DMS114 treated with DMSO at 0.1 percent for 48 hours (cell line): ENCODE results near the gene CRTC2.

Experiments used
- DNase-seq: peaks from one replicate; lab custom pipeline; 2025; ENCODE audit not compliant: unreplicated experiment; lab: John Stamatoyannopoulos, UW

The CRTC2 gene

DNA sequence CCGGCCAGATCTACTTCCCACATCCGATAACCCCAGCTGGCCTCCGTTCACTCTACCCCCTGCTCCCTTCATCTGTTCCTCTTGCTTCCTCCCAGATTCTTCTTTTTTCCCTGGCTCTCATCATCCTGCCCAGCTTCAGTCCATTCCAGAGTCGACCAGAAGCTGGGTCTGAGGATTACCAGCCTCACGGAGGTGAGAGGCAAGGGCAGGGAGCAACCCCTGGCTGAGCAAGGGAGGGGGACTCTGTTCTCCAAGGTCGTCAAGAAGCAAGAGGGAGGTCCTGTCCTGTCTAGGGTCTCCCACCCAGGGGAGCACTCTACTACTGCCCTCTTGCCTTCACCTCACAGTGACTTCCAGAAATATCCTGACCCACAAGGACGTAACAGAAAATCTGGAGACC is 15.1 kb upstream of the CRTC2 start:
- DNase-seq: no peak

GRCh38 chr1:153973071-153973470 is 14.7 kb upstream of the CRTC2 start:
- no peak for DNase-seq

DNA sequence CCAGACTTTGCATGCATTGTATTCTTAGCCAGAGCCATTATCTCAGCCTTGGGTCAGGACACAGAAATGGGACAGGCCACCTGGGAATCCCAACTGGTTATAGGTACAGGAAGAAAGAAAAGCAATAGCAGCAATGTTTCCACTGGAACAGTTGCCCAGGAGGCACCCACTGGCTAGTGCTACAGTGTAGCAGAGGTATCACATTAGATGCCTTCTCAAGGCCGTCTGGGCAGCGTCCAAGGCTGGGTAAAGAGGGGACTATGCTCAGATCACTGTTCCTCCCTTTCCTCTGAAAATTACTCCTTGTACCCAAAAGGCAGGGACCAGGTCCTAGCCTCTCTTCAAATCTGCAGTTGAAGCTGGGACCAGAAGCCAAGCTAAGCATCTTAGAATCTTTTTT is 11.9 kb upstream of the CRTC2 start:
- no peak for DNase-seq

DNA sequence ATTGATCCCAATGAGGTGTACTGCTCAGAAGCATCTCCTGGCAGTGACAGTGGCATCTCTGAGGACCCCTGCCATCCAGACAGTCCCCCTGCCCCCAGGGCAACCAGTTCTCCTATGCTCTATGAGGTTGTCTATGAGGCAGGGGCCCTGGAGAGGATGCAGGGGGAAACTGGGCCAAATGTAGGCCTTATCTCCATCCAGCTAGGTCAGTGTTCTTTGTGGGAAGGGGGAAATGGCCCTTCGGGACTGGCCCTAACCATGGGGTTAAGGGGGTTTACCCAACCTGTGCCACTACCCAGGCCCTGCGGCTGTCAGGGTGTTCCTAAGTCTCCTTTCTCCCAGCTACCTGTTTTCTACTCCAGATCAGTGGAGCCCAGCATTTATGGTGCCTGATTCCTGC is 10.6 kb upstream of the CRTC2 start:
- DNase-seq: no peak

DNA sequence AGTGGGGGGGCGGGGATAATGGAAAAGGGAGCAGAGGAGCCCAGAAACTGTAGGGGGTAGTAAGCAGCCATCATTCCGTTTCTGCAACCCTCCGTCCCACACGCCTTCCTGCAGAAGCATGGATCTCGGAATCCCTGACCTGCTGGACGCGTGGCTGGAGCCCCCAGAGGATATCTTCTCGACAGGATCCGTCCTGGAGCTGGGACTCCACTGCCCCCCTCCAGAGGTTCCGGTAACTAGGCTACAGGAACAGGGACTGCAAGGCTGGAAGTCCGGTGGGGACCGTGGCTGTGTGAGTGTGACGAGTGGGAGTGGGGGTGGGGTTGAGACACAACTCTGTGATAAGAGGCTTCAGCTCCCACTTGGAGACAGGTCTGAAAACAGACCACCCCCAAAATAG is 10.0 kb upstream of the CRTC2 start:
- no peak for DNase-seq

DNA sequence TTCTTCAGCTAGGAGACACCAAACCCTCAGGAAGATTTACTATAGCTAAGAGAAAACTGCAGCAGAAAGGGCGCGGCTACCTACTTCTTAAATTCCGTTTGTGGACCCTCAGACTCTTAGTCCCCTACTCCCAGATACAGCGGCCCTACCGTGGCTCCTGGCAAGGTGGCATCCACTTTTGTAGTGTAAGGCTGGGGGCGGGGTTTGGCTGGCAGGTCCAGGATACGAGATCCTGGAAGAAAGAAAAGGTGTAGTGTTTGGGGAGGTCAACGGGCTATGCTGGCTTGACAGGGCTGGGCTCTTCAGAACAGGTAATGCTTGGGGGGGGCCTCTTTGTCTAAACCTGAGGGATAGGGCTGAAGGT is 9.6 kb upstream of the CRTC2 start:
- no peak for DNase-seq

DNA sequence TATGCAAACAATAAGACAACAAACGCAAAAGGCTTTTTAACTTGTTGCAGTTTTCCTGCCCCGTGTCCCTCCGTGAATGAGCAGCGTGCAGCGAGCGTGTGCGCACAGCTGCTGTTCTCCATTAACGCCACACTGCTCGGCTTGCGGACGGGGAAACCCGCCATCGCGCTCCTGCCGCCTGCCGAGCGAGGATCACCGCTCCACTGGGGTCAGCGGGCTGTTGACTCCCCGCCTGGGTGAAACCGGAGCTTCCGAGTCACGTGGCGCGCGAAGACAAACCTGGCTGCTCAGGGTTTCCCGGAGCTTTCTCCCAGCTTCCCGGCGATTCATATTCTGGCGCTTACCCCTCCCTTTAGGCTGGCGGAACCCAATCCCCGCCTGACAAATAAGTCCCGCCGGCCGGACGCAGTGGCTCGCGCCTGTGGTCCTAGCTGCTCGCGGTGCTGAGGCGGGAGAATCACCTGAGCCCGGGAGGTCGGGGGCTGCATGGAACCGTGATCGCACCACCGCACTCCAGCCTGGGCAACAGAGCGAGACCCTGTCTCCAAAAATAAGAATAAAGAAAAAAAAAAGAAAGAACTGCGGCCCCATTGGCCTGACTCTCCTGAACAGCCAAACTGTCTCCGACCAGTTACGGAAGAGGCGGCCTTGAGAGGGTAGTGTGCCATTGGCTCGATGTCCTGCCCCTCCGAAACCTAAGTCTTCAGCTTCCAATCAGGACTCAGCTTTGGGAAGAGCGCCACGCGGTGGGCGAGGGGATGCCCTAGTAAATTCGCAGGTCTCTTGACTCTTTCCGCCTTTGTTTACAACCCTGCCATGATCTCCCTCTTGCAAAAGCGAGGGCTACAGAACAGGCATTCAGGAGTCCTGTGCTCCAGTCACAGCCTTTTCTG is 8.9 kb upstream of the CRTC2 start, which contains the start of gene CREB3L4:
TSS of gene CREB3L4 (plus strand) at position 796 of the 893 bp plus-strand sequence. CDS start 624 bp downstream, outside the sequence.
- DNase-seq: peak; percentile 99

DNA sequence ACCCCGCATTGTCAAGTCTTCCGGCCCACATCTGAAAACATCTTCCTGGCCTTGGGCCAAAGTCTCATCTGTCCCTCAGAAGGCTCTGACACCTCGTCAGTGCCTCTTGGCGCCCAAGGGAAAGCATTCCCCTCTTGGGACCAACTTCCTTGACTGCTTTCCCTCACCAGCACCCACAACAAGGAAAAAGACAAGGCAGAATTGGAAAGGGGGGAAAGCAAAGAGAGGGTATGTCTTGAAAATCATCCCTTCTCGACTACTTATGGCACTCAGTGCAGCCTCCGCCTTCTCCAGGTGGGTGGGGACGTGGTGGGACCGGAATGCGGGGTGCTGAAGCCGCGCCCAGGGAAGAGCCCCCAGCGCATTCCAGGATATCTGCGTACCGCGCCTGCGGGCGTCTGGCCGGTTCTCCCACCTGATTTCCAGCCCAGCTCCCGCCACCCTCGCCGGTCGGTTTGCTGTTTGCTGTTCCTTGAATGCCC is 5.5 kb upstream of the CRTC2 start:
- no peak for DNase-seq

- peak; percentile 99 for DNase-seq
Measured at GRCh38 chr1:153963030-153963849, 4.8 kb upstream of the CRTC2 start, which contains the start of gene SLC39A1. Gene SLC39A1 (minus strand): TSS chr1:153963537. CDS start chr1:153962715, 822 bp downstream.

DNA sequence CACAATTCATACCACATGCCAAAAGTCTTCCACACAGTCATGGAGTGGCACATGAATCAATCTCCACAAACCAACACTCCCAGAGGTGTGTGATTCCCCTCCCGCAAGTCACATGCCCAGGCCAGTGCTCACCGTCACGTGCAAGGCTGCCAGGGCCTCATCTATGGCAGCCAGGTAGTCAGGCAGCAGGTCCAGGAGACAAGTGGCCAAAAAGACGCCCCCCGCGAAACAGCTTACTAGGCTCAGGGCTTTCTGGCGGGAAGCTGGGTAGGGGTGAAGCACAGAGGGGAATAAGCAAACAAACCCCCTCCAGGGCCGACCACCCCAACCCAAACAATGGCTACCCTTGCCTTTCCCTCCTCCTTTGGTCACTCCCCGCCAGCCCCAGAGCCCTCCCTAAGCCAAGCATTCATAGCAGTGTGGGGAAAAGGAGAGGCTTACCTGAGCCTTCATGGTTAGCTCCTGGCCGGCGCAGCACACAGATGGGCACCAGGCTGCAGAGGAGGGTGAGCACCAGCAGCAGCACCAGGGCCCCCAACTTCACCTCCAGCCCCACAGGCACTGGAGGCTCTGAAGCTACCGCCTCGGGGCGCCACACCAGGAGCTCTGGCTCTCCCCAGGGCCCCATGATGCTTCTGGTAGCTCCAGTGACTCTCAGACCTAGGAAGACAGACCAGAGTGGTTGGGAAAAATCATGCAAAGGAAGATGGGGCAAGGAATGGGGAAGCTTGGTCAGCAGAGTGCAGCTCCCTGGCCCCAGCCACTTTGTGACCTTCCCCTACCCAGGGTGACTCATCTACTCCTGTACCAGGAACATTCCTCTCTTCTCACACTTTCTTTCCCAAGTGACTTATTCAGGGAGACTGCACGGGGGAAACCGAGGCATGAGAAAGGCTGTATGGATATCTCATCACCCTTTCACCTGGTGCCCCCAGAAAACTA is 3.9 kb upstream of the CRTC2 start:
- DNase-seq: no peak

GRCh38 chr1:153961421-153961820 is 3.0 kb upstream of the CRTC2 start:
- DNase-seq: no peak

DNA sequence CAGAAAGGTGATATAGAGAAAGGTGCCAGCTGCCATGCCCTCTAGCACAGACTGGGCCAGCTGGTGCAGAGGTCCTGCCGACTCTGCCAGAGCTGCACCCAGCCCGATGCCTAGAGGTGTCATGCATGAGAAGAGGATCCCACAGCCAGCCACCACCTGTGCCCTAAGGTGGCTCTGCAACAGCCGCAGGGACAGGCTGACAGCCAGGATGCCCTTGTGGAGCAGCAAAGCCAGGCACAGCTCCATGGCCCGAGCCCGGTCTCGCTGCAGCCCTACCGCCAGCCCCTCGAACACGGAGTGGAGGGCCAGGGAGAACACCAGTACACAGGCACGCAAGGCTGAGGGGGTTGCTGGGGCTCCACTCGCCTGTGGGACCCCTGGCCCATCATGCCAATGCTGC is 1.8 kb upstream of the CRTC2 start:
- no peak for DNase-seq

DNA sequence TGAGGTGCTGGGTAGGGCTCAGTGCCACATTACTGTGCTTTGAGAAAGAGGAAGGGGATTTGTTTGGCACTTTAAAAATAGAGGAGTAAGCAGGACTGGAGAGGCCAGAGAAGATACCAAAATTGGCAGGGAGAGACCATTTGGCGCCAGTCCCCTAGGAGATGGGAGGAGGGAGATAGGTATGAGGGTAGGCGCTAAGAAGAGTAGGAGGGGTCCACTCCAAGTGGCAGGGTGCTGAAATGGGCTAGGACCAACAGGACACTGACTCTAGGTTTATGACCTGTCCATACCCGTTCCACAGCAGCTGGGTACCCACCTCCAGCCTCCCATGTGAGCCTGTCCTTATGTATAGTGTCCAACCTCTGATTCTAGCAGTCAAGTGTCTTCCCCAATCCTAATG is 1.0 kb upstream of the CRTC2 start:
- no peak for DNase-seq

DNA sequence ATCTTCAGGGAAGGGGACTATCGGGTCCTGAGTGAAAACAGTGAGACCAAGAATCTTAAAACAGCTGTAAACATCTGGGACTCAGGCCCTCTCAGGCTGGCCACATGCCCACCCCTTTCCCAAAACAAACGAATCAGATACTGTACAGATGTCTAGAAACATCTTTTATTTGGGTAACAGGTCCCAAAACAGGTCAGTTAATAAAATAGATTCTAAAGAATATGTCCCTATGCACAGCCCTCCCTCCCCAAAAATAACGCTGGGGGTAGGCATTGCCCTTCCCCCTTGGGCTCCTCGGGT is 499 bp upstream of the CRTC2 start:
- DNase-seq: no peak

DNA sequence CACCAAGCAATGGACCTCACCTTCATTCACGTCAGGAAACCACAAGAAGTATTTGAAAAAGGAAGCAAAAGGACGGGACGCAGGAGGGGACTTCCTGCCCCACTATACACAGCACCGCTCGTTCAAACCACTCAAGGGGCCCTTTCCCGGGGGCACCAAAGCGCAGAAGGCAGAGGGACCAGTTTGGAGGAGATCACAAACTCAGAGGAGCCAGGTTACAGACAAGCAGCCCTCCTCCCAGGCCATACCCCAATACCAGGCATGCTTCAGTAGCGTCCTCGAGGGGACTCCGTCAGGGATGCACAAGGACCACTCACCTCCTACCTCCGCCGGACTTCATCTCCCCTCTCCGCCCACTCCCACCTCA is 685 bp downstream of the CRTC2 start:
- DNase-seq: no peak

DNA sequence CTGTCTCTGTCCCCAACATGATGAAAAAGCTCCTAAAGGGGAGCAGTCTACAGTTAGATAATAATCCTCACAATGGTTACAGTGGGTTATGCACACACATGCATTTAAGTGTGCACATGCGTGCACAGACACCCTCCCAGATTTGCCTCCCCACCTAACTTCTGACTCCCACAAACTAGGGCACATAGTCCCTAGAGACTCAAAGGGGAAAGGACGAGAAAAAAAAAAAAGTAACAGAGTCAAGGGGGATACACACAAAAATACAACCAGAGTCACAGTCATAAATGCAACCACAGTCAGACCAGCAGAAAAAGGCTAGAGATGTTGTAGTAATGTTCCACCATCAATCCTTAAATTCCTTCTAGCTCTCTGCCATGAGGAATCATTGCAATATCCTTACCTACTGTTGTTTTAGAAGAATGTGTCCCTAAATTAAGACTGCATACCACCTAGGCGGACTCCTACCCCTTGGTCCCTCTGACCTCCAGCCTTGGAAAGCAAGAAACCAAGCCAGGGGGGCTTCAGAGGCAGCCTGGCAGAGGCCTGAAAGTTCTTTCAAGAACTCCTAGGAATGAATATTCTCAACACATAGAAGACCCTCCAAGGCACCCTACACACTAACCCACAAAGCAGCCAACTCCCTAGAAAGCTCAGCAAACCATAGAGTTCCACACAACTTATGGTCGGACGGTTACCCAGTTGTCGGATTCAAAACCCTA is 1.3 kb downstream of the CRTC2 start:
- DNase-seq: no peak

DNA sequence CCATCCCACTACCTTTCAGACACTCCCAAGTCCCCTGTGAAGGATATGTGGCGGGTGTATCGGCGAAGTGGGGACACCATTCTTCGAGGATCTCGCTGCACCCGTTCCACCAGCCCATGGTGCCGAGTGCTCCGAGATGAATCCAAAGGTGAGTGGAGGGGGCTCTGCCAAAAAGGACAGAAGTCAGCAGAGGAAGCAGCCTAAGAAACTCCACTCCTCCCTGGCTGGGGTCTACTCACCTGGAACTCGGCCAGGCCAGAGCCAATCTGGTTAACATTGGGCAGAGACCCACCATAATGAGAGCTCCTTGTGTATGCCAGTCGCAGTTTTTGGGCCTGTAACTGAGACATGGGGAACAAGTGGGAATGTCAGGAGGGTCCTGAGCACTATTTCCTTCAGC is 3.6 kb downstream of the CRTC2 start:
- no peak for DNase-seq

- DNase-seq: no peak
Measured at GRCh38 chr1:153953859-153954365, 4.5 kb downstream of the CRTC2 start.

GRCh38 chr1:153951801-153952200 is 6.6 kb downstream of the CRTC2 start:
- DNase-seq: no peak

GRCh38 chr1:153951183-153951582 is 7.2 kb downstream of the CRTC2 start:
- no peak for DNase-seq
